GM21423 (cell line): ENCODE measurements around the gene HRNR.

Experiments
- ATAC-seq: cut with Tn5 transposase; IDR thresholded peaks from one replicate; pipeline ENCODE4 v1.9.1; 2021; ENCODE audit warnings: mild to moderate bottlenecking, moderate library complexity; ENCODE audit not compliant: unreplicated experiment

The HRNR gene

DNA sequence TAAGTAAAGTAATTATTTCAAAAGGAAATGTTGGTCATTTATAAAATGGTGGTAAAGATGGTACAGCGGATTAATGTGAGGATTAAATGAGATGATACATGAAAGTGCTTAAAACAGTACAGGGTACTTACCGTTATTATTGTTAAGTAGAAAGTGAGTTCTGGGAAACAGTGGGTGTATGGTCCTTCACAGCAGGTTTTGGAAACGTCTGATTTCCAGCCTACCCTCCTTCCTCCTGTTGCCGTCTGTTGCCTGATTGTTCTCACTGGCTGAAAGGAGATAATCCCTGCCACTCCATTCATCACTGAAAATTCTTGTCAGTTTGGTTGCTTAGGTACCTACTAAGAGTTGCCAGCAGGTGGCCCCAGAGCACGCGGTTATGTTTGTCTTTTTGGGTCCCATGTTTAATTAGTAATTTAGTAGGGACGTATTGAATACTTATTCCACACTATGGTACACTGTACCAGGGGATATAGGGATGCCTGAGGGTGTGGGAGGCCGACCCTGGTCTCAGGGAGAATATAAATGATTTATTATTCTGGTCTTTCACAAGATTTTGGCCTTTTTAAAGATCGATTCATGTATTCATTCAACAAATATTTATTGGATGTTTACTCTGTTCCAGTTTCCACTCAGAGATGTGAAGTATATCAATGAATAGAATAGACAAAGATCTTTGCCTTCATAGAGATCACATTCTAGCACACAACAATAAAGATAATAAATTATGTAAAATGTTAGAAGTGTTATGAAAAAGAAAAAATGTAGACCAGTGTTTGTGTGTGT lies 34.1 kb downstream of the HRNR start:
- no peak for ATAC-seq

DNA sequence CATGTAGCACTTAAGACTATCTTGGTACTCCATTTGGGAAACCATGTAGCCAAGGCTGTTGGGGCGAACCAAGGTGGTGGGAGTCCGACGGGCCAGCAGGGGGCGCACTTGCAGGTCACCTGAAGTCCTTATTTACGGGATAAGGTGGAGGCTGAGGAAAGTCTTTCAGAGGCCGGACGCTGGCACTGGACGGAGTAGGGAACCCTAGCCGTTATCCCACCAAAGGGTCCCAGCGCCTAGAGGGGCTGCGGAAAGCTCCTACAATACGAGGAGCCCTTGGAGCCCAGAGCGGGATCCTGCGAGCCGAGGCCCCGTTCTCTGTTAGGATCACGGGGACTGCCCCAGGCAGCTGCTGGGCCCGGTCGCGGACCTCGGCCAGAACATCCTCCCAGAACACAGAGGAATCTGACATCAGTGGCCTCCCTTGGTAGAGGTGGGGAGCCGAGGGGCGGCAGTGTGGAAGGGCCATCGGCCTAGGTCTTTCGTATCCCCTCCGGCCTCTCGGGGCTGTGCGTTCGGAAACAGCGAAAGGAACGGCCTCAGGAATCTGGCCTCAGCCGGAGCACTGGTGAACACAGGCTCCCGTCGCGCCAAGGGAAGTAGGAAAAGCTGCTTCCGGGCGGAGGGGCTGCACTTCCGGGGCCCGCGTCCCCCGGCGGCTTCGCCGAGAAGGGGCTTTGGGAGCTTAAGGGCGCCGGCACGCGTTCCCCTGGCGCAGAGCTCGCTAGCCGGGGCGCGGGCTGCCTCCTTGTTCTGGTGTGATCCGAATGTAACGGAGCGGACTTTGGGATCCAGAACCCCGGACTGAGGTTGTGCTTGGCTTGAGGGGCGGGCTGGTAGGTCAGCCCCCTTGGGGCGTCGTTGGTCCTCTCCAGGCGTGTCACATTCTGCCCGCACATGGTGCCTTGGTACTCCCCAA lies 35.1 kb downstream of the HRNR start:
- no peak for ATAC-seq

DNA sequence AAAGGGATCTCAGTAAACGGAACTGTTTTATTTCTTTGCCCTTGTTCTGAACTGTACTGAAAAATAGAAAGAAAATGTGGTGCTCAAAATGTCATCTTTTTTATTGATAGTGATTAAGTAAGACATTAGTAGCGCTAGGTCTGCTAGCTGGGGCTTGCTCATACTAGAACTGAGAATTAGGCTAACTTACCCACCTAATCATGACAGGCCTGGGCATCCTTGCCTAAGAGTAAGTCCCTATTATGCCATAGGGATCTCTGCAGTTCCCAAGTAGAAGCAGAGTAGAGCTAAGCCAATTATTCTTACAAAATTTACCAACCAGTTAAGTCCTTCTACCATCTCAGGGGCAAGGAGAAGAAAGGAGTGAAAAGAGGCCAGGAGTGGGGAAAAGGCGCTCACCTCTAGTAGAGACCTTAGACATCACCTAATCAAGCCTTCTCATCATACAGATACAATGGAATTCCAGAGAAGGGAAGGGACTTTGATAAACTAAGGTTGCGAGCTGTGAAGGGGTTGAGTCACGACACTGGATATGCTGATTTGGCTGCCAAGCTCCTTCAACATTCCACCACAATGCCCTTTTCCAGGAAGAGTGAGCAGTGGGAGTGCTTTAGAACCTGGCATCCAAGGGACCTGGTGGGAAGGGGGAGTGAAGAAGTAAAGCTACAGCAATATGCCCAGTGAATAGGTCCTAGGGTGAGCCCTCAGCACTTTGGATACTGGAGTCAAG lies 37.3 kb downstream of the HRNR start:
- ATAC-seq, result no peak

GRCh38 chr1:152185544-152186391 lies 38.2 kb downstream of the HRNR start:
- no peak for ATAC-seq

GRCh38 chr1:152182944-152183361 lies 41.0 kb downstream of the HRNR start:
- ATAC-seq, result no peak

DNA sequence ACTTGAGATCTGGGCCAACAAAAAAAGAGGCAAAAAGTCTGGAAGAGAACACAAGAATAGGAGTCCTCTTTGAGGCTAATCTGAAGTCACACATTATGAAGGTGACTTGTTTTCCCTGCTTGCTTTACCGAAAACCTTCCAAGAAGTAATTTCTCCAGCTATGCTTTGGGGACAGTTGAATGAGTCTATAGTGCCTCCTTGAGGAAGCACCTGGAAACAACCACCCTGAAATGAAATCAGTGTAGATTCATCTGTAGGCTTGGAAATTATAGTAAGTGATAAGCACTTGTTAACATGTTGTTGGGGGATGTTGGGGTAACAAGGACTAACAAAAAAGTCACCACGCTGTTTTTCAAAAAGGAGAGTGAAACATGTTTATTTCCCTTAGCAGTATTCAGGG lies 41.6 kb downstream of the HRNR start:
- no peak for ATAC-seq

DNA sequence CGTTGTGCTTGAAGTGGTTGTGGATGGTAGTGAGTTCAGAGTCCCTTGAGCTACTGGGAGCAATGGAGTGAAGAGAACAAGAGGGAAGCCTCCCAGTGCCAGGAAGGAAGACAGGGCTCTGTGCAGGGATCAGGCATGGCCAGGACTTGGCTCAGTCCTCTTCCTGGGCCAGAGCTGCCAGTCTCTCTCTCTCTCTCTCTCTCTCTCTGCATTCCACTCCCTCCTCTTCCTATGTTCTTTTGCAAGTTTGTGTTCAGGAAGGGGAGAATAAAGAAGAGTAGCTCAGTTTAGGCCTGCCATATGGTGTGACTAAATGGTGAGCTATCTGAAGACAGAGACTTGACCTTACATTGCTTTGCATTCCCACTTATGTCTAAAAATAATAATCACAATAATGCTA lies 44.4 kb downstream of the HRNR start:
- ATAC-seq, result no peak

DNA sequence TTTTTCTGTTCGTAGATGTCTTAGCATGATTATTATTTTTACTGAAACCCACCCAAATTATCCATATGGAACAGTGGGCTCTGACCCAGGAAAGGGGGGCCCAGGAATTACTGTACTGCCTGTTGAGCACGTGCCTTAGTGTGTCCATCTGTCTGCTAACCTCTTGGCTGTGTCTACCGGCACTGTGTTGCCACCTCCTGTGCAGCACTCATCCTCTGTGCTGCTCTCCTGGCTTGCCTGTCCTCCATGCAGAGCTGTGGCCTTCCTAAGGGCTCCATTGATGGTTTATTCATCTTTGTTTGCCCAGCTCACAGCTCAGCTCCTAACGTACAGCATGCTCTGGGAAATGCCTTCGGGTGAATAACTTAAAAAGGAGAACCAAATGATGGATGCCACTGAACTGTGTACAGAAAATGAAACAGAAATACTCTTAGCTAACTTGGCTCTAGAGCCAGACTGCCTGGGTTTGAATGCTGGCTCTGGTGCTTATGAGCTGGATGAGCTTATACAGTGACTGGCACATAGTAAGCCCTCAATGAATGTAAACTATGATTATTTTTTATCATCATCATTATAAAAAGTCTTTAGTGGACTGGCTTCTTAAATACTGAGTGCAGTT lies 53.6 kb downstream of the HRNR start:
- no peak for ATAC-seq

GRCh38 chr1:152169366-152170025 lies 54.5 kb downstream of the HRNR start:
- ATAC-seq, result no peak

DNA sequence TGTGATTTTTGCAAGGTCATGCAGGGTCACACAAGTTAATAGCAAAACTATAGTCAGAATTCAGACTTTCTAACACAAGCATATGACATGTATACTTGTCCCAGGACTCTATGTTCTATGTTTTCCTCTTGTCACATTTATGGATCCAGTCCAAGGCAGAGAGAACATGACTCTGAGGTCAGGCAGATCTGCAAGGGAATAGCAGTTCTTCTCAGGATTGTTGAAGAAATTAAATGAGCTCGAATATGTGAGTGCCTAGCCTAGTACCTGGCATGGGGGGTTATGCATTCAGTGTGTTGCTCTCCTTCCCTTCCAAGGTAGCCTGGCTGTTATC lies 55.5 kb downstream of the HRNR start:
- ATAC-seq, result no peak

GRCh38 chr1:152167835-152168534 lies 56.0 kb downstream of the HRNR start:
- no peak for ATAC-seq

GRCh38 chr1:152166966-152167365 lies 57.0 kb downstream of the HRNR start:
- ATAC-seq, result no peak

DNA sequence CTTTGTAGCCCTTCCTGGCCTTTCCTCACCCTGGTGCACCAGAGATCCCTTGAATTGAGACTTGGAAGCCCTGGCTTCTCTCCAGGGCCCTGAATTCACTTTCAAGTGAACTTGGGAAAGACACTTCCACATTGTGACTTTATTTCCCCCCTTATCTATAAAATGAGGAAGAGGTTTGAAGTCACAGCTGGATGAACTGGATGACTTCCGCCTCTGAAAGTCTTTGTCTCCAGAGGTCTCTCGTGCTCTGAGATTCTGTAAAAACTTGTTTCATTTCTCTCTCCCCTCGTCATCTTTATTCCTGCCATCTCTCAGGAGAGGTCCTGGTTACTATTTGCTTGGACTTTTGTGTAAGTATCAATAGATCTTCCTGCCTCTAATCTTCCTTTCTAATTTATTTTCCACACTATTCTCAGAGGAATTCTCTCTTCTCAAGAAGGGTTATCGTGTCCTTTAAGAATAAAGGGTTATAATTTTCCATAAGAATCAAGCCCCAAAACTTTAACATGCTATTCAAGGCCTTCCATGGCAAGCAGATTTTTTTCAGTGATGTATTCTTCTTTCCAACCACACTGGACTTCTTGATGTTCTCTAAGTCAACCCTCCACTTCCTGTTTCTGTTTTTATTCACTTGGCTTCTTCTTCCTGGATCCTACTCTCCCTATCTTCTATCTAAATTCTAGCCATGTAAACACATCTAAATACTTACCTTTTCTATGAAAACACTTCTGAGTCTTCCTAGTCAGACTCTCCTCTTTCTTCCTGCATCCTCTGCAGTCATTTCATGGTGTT lies 58.5 kb downstream of the HRNR start:
- ATAC-seq, result no peak

DNA sequence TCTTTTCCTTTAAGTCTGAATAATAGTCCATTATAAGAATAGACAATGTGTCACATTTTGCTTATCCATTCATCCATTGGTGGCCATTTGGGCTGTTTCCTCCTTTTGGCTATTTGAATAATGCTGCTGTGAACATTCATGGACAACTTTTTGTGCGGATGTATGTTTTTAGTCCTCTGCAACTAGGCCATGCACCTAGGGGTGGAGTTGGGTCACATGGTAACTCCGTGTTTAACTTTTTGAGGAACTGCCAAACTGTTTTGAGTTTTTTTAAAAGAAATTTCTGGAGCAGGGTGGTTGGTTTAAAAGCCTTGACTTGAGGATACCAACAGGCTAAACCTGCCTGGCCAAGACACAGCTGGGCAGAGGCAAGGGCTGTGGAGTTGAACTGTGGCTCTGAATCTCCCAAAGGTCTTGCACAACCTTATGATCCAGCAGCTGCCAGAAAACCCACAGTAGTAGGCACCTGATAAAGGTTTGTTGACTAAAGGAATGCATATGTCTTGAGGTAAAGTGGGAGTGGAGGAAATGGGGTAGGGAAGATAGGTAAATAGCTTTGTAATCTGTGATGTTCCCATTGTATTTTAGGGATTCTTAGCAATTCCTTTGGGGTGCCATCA lies 59.4 kb downstream of the HRNR start:
- ATAC-seq, result no peak

GRCh38 chr1:152162792-152163463 lies 61.1 kb downstream of the HRNR start:
- no peak for ATAC-seq
